D721Med (cell line): ENCODE data around the gene PACRG.

Experiments used
- DNase-seq: peaks from one replicate; pipeline ENCODE4 v3.0.0; 2011; ENCODE audit warnings: low spot score; ENCODE audit not compliant: insufficient read length
- FAIRE-seq: peaks from 2 replicates; lab custom pipeline; 2011; peaks lifted over from hg19 to GRCh38; lab: Jason Lieb, UNC
- TF ChIP-seq, protein P1 (sequence below): IDR thresholded peaks from 2 replicates; pipeline ENCODE4 v1.5.1; 2012; ENCODE audit warnings: mild to moderate bottlenecking, control low read depth; ENCODE audit not compliant: insufficient read depth; ENCODE audit errors: missing control alignments

PACRG gene

GRCh38 chr6:163263196-163263595 is 535.4 kb downstream of the PACRG start:
- TF ChIP-seq, protein P1, sequence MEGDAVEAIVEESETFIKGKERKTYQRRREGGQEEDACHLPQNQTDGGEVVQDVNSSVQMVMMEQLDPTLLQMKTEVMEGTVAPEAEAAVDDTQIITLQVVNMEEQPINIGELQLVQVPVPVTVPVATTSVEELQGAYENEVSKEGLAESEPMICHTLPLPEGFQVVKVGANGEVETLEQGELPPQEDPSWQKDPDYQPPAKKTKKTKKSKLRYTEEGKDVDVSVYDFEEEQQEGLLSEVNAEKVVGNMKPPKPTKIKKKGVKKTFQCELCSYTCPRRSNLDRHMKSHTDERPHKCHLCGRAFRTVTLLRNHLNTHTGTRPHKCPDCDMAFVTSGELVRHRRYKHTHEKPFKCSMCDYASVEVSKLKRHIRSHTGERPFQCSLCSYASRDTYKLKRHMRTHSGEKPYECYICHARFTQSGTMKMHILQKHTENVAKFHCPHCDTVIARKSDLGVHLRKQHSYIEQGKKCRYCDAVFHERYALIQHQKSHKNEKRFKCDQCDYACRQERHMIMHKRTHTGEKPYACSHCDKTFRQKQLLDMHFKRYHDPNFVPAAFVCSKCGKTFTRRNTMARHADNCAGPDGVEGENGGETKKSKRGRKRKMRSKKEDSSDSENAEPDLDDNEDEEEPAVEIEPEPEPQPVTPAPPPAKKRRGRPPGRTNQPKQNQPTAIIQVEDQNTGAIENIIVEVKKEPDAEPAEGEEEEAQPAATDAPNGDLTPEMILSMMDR, result no peak
- no peak for FAIRE-seq

GRCh38 chr6:163263998-163264661 is 536.4 kb downstream of the PACRG start:
- FAIRE-seq (no peak), DNase-seq (no peak)
- TF ChIP-seq, protein P1, result no peak

More at GRCh38 chr6:163263196-163263595, 535.4 kb downstream of the PACRG start:
- DNase-seq, result no peak

GRCh38 chr6:163264662-163265035 is 536.9 kb downstream of the PACRG start:
- TF ChIP-seq, protein P1, result no peak
- DNase-seq, result no peak
- no peak for FAIRE-seq

DNA sequence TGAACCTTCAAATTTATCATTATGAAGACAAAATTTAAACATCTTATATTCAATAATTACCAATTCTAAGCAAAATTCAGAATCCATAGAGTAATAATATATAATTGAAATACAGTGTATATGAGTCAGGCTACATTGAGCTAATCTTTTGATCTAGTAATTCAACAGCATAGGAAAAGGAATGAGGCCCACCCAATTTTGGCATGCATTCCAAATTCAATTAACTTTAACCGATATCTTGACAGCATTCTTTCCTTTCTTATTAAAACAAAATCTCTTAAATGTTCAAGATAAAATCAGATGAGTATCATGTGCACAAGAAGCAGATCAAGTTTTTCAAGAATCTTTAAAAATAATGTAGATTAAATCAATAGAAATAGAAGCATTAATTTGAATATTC is 553.9 kb downstream of the PACRG start:
- DNase-seq, result no peak
- no peak for FAIRE-seq
- TF ChIP-seq, protein P1, result no peak

DNA sequence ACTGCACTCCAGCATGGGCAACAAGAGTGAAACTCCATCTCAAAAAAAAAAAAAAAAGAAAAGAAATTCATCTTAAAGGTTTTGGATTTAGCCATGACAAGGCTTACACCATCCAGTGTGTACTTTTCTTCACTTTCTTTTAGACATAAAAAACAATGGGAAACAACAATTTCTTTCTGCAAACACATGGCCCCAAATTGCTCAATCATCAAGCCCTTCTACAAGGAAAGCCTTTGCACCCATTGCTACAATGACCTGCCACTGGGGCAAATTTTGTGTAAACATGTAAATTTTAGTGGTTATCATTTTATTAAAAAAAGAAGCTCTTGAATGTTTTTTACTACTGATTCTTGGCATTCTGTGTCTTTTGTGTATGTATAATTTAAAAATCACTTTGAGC is 554.9 kb downstream of the PACRG start:
- FAIRE-seq (no peak), DNase-seq (no peak)
- TF ChIP-seq, protein P1, result no peak

- DNase-seq (no peak), FAIRE-seq (no peak)
Measured at GRCh38 chr6:163284151-163284550, 556.4 kb downstream of the PACRG start.

GRCh38 chr6:163285691-163286090 is 557.9 kb downstream of the PACRG start:
- TF ChIP-seq, protein P1, result no peak
- FAIRE-seq (no peak), DNase-seq (no peak)

More at GRCh38 chr6:163284151-163284550, 556.4 kb downstream of the PACRG start:
- TF ChIP-seq, protein P1, result no peak
